ENCODE measurements around the gene RELL2.

Gene RELL2

DNA sequence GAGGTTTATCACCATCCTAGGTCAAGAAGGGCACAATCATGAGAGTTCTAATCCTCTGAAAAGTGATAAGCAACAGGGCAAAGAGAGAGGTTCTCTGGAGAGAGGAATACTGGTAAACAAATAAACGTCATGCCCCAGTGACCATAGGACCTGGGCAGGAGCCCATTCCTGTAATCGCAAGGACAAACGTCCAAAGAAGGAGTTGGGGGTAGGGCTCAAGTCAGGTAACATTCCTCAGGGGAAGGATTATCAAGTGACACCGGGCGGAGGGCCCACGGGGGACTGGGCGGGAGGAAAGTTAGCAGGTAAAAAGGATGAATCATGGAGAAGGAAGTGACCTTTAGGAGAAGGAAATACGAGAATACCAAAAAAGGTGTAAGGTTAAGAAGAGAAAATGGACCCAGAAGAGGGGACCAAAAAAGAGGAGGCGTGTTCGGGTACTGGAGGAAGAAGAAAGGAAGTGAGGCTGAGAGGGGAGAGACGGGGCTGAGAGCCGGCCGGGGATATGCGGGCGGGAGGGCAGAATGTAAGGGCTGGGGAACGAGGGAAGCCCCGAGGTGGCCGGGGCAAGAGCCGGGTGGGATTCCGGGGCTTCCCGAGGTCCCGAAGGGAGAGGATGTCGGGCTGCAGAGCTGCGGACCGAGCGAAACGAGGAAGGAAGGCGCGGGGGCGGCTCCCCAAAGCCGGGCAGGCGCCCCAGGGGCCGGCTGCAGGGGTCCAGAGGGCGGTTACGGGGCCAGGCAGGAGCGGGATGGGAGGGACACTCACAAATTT lies 18.6 kb upstream of the RELL2 start (continued):
- TF ChIP-seq ZNF843 (tag by site-specific recombination; IDR thresholded peaks at IDR 0.05) (no peak; the same call in 1 of the 2 replicates), ZNF629 (tag by site-specific recombination; IDR thresholded peaks at IDR 0.05) (0 out of 2 replicates have a peak, but pooled peaks have one; percentile 55), ZNF394 (tag by site-specific recombination; IDR thresholded peaks at IDR 0.05; ENCODE audit: borderline replicate concordance) (peak; percentile 53; the same call in 1 of the 2 replicates), HOXA7 (CRISPR knock-in tag; IDR thresholded peaks at IDR 0.05; ENCODE audit: borderline replicate concordance) (no peak), ZNF221 (tag by site-specific recombination; IDR thresholded peaks at IDR 0.05; ENCODE audit: borderline replicate concordance) (no peak), ZNF610 (tag by site-specific recombination; IDR thresholded peaks at IDR 0.05; ENCODE audit: borderline replicate concordance) (no peak), ZNF335 (tag by site-specific recombination; conservative IDR thresholded peaks at IDR 0.05) (peak; percentile 95), FEZF1 (tag by site-specific recombination; IDR thresholded peaks at IDR 0.05) (no peak), ZNF48 (tag by site-specific recombination; IDR thresholded peaks at IDR 0.05) (no peak), SCRT2 (tag by site-specific recombination; IDR thresholded peaks at IDR 0.05) (peak; percentile 91), ZNF501 (tag by site-specific recombination; IDR thresholded peaks at IDR 0.05) (peak; percentile 65), IKZF3 (tag by site-specific recombination; IDR thresholded peaks at IDR 0.05) (peak; percentile 76), ZNF175 (tag by site-specific recombination; IDR thresholded peaks at IDR 0.05) (no peak), SP7 (tag by site-specific recombination; IDR thresholded peaks at IDR 0.05) (0 out of 2 replicates have a peak, but pooled peaks have one; percentile 47), ZBTB7A (tag by site-specific recombination; IDR thresholded peaks at IDR 0.05; ENCODE audit: low read depth) (no peak), ZNF239 (tag by site-specific recombination; IDR thresholded peaks at IDR 0.05) (no peak), ZNF830 (tag by site-specific recombination; IDR thresholded peaks at IDR 0.05; ENCODE audit: low read depth) (no peak), PRDM1 (tag by site-specific recombination; IDR thresholded peaks at IDR 0.05) (peak; percentile 31; the same call in 1 of the 2 replicates)
- TF ChIP-seq, protein P1, sequence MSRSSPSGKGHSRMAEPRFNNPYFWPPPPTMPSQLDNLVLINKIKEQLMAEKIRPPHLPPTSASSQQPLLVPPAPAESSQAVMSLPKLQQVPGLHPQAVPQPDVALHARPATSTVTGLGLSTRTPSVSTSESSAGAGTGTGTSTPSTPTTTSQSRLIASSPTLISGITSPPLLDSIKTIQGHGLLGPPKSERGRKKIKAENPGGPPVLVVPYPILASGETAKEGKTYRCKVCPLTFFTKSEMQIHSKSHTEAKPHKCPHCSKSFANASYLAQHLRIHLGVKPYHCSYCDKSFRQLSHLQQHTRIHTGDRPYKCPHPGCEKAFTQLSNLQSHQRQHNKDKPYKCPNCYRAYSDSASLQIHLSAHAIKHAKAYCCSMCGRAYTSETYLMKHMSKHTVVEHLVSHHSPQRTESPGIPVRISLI (tag by site-specific recombination; IDR thresholded peaks at IDR 0.05): peak; percentile 79; the same call in 1 of the 2 replicates

DNA sequence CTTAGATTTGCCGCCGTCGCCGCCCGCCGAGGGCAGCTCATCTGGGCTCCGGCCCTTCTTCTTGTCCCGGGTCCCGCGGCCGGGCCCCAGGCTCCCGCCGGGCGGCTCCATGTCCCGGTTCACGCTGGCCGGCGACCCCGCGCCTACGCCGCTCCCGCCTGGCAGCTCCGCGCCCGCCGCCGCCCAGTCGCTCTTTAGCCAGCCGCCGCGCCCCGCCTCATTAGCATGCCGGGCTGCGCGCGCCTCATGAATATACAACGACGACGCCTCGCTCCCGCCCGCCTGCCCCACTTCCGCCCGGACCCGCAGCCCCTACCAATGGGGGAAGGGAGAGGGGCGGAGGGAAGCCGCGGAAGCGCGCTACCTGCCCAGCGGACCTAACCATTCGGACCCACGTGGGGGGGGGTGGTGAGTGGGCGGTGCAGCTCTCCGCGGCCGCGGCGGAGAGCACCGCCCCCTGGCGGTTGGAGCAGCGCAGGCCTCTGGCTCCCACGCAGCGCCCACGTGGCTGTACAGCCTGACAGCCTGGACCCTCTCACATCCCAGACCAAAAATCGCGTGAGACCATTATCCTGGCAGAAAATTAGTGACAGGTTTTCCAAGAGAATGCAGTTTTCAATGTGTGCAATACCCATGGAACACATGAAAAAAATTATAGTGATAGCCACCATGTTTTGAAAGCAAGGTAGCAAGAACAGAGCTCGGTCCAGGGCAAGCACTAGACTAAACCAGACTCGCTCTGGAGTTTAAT lies 17.8 kb upstream of the RELL2 start, which contains the start of gene DIAPH1:
Gene DIAPH1 (minus strand): TSS at position 197 of the 751 bp plus-strand sequence. CDS start 86 bp downstream, at position 111.
- CTCF ChIA-PET: interaction anchor here (0.5 to 3.9 kb wide), 27 partner anchors 12 to 634 kb away, joined by 3 to 125 read pairs (median 4); partner anchors contain the start of genes FCHSD1, HDAC3, PCDHGA11 and PCDHGB5
- Histone ChIP-seq H3K4me1 (ENCODE audit: control insufficient read depth, insufficient read depth, low read length) (peaks cover 19% of the 10 kb centered on the region; the same call in 1 of the 2 replicates), H3K9me3 (ENCODE audit: control insufficient read depth, insufficient read depth, low read depth, low read length) (no peaks in the 10 kb centered on the region), H3K27ac (ENCODE audit: extremely low read depth, low read depth, low read length) (peak within 1 kb of the TSS; percentile 78), H3K4me3 (ENCODE audit: low read depth, low read length) (peak within 1 kb of the TSS; percentile 81), H3K36me3 (ENCODE audit: control insufficient read depth in 2 of 2, insufficient read depth in 1 of 2, low read length in 2 of 2) (peaks cover 33 to 49% of the 10 kb centered on the region in 2 experiments)
- POLR2A ChIA-PET: interaction anchor here (0.6 to 3.0 kb wide), 11 partner anchors 15 to 463 kb away, joined by 3 to 42 read pairs (median 3); partner anchors contain the start of genes DELE1, HDAC3, RELL2 and TAF7
- TF ChIP-seq ZNF791 (tag by site-specific recombination; IDR thresholded peaks at IDR 0.05) (no peak), SP3 (tag by site-specific recombination; IDR thresholded peaks at IDR 0.05) (peak; percentile 96), ZFP41 (tag by site-specific recombination; IDR thresholded peaks at IDR 0.05; ENCODE audit: borderline replicate concordance) (no peak), ZEB2 (tag by site-specific recombination; IDR thresholded peaks at IDR 0.05) (peak; percentile 97), ZNF10 (tag by site-specific recombination; IDR thresholded peaks at IDR 0.05) (0 out of 2 replicates have a peak, but pooled peaks have one; percentile 45), EGR2 (tag by site-specific recombination; IDR thresholded peaks at IDR 0.05; ENCODE audit: low read depth) (peak; percentile 98), SALL2 (tag by site-specific recombination; IDR thresholded peaks at IDR 0.05; ENCODE audit: borderline replicate concordance) (no peak), ZNF48 (tag by site-specific recombination; IDR thresholded peaks at IDR 0.05) (no peak), GLI2 (tag by site-specific recombination; IDR thresholded peaks at IDR 0.05; ENCODE audit: borderline replicate concordance, low read depth) (no peak), ZSCAN30 (tag by site-specific recombination; IDR thresholded peaks at IDR 0.05) (peak; percentile 91), ZNF140 (tag by site-specific recombination; IDR thresholded peaks at IDR 0.05) (no peak)
- TF ChIP-seq, protein P2, sequence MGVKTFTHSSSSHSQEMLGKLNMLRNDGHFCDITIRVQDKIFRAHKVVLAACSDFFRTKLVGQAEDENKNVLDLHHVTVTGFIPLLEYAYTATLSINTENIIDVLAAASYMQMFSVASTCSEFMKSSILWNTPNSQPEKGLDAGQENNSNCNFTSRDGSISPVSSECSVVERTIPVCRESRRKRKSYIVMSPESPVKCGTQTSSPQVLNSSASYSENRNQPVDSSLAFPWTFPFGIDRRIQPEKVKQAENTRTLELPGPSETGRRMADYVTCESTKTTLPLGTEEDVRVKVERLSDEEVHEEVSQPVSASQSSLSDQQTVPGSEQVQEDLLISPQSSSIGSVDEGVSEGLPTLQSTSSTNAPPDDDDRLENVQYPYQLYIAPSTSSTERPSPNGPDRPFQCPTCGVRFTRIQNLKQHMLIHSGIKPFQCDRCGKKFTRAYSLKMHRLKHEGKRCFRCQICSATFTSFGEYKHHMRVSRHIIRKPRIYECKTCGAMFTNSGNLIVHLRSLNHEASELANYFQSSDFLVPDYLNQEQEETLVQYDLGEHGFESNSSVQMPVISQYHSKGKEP (tag by site-specific recombination; IDR thresholded peaks at IDR 0.05): no peak; the same call in none of the 2 replicates
- TF ChIP-seq, protein P3, sequence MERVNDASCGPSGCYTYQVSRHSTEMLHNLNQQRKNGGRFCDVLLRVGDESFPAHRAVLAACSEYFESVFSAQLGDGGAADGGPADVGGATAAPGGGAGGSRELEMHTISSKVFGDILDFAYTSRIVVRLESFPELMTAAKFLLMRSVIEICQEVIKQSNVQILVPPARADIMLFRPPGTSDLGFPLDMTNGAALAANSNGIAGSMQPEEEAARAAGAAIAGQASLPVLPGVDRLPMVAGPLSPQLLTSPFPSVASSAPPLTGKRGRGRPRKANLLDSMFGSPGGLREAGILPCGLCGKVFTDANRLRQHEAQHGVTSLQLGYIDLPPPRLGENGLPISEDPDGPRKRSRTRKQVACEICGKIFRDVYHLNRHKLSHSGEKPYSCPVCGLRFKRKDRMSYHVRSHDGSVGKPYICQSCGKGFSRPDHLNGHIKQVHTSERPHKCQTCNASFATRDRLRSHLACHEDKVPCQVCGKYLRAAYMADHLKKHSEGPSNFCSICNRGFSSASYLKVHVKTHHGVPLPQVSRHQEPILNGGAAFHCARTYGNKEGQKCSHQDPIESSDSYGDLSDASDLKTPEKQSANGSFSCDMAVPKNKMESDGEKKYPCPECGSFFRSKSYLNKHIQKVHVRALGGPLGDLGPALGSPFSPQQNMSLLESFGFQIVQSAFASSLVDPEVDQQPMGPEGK (tag by site-specific recombination; IDR thresholded peaks at IDR 0.05): peak; percentile 92

Data from HEK293 (cell line).